NCI-H2227 (cell line): Measurements from ENCODE around the gene FADS6.
"Not testable (repeated sequence)": the region's sequence is repeated elsewhere in the genome, so short reads cannot be mapped to it uniquely, and the experiment has no call there.

Experiments
- DNase-seq: peaks from one replicate; lab custom pipeline; 2025; ENCODE audit not compliant: unreplicated experiment; lab: John Stamatoyannopoulos, UW

The FADS6 gene

GRCh38 chr17:74921026-74921681 lies 27.7 kb upstream of the FADS6 start:
- DNase-seq: no peak

- no peak for DNase-seq
These were observed 27.2 kb upstream of the FADS6 start for GRCh38 chr17:74920642-74921025.

- DNase-seq: no peak
These were observed 26.8 kb upstream of the FADS6 start for GRCh38 chr17:74920306-74920620.

DNA sequence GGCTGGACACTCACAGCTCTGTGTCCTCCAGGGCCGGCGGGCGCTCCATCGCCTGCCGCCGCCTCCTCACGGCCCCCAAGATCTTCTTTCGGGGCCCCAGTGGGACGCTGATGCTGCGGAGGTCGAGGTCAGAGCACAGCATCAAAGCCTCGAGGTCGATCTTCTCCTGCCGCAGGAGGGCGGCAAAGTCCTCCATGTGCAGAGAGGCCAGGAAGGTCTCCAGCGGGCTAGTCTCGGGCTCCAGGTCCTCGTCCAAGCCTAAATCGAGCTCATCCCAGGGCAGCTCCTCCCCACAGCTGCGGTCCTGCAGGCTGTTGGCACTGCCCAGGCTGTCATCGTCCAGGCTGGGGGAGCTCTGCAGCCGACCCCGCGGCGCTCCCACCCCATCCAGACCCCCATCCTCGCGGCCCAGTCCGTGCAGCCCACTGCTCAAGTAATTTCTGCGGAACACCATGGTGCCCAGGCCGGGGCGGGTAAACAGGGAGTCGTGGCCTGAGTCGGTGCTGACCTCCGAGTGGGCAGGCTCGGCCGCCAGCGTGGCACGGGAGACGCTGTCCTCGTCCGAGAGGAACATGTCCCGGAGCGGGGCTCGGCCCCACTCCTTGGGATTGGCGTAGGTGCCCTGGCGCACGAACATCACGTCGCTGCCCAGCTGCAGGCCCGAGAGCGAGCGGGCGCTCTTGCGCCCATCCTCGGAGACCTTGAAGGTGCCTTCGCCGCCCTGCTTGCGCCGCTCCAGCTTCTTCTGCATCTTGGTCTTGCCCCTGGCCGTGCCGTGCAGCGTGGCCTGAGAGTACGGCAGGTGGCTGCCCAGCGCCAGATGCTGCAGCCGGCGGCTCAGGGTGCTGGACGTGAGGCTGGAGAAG lies 26.2 kb upstream of the FADS6 start:
- DNase-seq: no peak

DNA sequence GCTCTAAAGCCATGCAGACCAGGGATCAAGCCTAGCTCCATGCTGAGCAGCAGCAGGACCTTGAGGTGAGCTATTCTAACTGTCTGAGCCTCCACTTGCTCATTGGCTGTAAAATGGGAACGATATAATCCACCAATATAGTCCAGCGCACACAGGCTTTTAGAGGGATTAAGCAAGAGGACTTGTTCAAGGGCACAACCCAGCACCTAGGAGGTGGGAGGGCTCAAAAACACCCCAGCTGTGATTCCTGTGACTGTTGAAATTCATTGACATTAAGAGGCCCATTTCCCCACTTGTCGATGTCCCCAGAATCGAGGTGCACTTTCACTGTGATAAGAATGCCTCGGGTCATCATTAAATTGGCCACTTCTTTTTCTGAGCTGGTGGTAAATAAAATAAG lies 25.5 kb upstream of the FADS6 start:
- DNase-seq: no peak

DNA sequence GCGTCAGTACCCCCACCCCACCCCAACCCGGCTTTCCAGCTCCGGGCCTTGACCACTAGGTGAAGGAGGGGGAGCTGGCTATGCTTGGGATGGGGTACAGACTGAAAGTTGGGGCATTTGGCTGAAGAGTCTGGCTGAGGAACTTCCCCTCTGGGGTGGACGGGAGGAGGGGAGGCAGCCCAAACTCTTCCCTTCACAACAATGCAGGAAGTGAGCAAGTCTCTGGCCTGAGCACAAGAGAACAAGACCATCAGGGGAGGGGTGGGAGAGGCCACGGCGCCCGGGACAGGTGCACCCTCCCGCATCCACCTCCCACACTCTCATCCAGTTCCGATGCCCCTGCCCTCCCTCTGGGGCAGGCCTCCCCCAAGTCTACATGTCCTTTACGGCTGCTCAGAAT lies 24.0 kb upstream of the FADS6 start:
- no peak for DNase-seq

GRCh38 chr17:74916851-74917199 lies 23.4 kb upstream of the FADS6 start:
- DNase-seq: no peak

DNA sequence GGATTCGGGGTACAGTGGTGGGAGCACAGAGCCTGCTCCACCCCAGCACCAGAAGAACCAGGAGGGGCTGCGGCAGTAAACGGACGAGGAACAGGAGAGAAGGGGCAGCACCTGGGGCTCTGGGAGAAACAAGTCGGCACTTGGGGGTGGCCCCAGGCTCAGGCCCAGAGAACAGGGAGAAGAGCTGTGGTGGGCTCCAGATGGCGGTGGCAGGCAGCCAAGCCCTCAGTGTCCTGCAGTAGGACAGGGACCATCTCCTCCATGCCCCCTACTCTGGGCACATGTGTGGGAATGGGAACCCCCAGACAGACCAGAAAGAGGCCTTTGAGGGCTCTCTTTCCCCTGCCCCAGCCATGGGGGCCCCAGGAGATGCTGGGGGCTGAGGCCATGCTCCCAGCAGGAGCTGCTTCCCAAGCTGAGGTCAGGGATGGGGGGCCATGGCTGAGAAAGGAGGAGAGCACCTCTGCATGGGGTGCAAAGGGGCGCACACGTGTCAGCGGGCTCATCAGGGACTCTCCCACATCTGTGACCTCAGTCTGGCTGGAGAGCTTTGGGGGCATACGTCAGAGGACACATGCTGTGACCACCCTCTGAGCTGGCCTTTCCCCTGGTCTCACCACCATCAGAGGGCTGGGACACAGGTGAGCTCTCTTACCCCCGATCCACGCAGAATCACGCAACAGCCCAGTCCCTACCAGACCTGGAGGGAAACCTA lies 22.9 kb upstream of the FADS6 start:
- no peak for DNase-seq

GRCh38 chr17:74911423-74911822 lies 18.0 kb upstream of the FADS6 start:
- DNase-seq: not testable (repeated sequence)

DNA sequence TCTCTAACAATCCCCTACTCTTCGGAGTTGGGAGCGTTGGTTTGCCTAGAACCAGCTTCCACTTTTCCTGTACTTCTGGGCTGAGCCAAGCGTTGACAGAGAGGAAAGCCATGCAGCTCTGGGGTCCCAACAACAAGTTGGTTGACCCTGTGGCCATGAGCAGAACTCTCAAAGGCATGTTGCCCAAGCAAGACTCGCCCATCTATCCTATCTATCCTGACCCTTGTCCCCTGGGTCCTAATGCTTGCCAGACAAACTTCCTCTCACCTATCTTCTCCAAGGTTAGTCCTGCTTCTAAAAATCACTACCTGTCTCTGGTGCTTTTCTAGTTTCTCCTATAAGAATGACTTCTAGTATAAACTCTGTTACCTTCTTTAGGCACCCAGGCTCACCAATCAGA lies 15.7 kb upstream of the FADS6 start:
- DNase-seq: not testable (repeated sequence)

GRCh38 chr17:74907012-74907411 lies 13.6 kb upstream of the FADS6 start:
- DNase-seq: no peak

DNA sequence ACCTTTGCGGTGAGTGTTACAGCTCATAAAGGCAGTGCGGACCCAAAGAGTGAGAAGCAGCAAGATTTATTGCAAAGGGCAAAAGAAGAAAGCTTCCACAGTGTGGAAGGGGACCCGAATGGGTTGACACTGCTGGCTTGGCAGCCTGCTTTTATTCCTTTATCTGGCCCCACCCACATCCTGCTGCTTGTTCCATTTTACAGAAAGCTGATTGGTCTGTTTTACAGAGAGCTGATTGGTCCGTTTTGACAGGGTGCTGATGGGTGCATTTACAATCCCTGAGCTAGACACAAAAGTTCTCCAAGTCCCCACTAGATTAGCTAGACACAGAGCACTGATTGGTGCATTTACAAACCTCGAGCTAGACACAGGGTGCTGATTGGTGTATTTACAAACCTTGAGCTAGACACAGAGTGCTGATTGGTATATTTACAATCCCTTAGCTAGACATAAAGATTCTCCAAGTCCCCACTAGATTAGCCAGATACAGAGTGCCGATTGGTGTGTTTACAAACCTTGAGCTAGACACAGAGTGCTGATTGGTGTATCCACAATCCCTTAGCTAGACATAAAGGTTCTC lies 12.9 kb upstream of the FADS6 start:
- DNase-seq: not testable (repeated sequence)

DNA sequence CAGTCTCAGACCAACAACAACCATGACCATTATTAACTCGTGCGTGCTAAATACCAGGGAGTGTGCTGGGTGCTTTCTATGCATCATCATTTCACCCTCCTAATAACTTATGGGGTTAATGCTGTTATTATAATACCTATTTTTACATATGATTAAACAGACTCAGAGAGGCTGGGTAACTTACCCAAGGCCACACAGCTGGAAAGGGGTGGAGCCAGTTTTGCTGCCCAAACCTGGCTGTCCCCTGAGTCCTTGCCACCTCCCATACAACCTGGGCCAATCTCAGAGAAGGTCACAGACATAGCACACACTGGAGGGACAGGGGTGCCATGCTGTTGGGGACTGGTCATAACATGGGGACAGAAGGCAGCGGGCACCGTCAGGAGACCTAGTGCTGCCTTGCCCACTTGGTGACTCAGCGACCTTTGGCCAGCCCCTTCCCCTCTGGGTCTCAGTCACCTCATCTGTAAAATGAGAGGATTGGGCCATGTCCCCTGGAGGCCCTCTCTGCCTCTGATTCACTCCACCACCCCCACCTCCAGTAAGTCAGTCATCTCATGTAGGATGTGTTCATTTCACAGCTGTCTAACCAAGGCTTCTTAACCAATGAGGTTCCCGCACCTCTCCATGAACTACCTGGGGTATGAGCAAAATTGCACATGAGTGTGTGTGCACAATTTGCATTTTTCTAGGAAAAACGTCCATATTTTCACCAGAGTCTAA lies 11.4 kb upstream of the FADS6 start:
- DNase-seq: no peak

GRCh38 chr17:74903671-74904070 lies 10.2 kb upstream of the FADS6 start:
- no peak for DNase-seq

- no peak for DNase-seq
These were observed 9.6 kb upstream of the FADS6 start for GRCh38 chr17:74903034-74903433.

- DNase-seq: no peak
These were observed 8.1 kb upstream of the FADS6 start for GRCh38 chr17:74901353-74902135.

GRCh38 chr17:74900208-74900607 lies 6.8 kb upstream of the FADS6 start:
- DNase-seq: no peak

- no peak for DNase-seq
These were observed 5.0 kb upstream of the FADS6 start for GRCh38 chr17:74898376-74898946.

GRCh38 chr17:74893936-74894671 lies 671 bp upstream of the FADS6 start:
- DNase-seq: no peak
